Adrenal gland (tissue), 12 donors: ENCODE measurements around the gene PLEKHA5. TPM values are rescaled to one million over a fixed set of nuclear protein-coding genes. Genes with fewer than 3 reads are reported as not detected.
"Not testable (repeated sequence)": the region's sequence is repeated elsewhere in the genome, so short reads cannot be mapped to it uniquely, and the experiment has no call there.

Experiments used
- DNase-seq, 7 donors: peaks; one replicate each; pipeline ENCODE4 v3.0.0-alpha.2; 2019 to 2020
- H3K27ac ChIP-seq, 5 donors: fragments of 200-600 bp; sonication (generic) in 4 of 5; 1 replicate in 3 of 5; 2 replicates in 2 of 5; pipeline versions ENCODE4 v1.5.1 to v1.8.0; 2016 to 2020; ENCODE audit warnings: mild to moderate bottlenecking in 1 of 5
- H3K27me3 ChIP-seq: fragments of 200-600 bp; 2 replicates; pipeline ENCODE4 v1.8.0; 2021
- H3K36me3 ChIP-seq, 2 donors: fragments of 200-600 bp; replicated peaks in 1 of 2; 1 replicate in 1 of 2; 2 replicates in 1 of 2; pipeline versions ENCODE4 v1.5.1 to v1.8.0; 2018 to 2022
- H3K4me1 ChIP-seq, 2 donors: fragments of 200-600 bp; replicated peaks in 1 of 2; 1 replicate in 1 of 2; 2 replicates in 1 of 2; pipeline versions ENCODE4 v1.5.1 to v1.8.0; 2018 to 2021
- H3K4me3 ChIP-seq, 4 donors: fragments of 200-600 bp; sonication (generic) in 3 of 4; one replicate each; pipeline ENCODE4 v1.5.1; 2016 to 2018
- H3K9me3 ChIP-seq, 3 donors: fragments of 200-600 bp; sonication (generic) in 1 of 3; replicated peaks in 1 of 3; 1 replicate in 2 of 3; 2 replicates in 1 of 3; pipeline versions ENCODE4 v1.5.1 to v1.8.0; 2016 to 2021
- POLR2A ChIP-seq, 2 donors: fragments of 450-650 bp; IDR thresholded peaks; one replicate each; pipeline ENCODE4 v1.6.1; 2017; ENCODE audit warnings: antibody characterized with exemption in 2 of 2, mild to moderate bottlenecking in 2 of 2, moderate library complexity in 1 of 2
- WGBS, 4 donors: extraction: QIAGEN DNeasy Blood & Tissue Kit in 2 of 4; methylation state at CpG; one replicate each; pipeline versions ENCODE4 v1.1.5 to v1.1.7; 2013 to 2017; 5-methylcytosine and 5-hydroxymethylcytosine counted together
- intact Hi-C, 2 donors: fragments of 100-400 bp; cut with DNase I; formaldehyde crosslinking; loops; one replicate each; pipeline versions ENCODE4 v1.14.1 to v1.15.0; 2022 to 2023
- polyA plus RNA-seq, 3 donors: library from polyadenylated mRNA; stranded (reverse); fragments of 200-250 nt in 2 of 3; fragments of 350-450 nt in 1 of 3; fragmentation: Illumina TruSeq in 1 of 3; extraction: RNeasy Lipid Tissue Mini Kit (QIAGEN cat#74804) in 1 of 3; gene quantifications; one replicate each; pipeline ENCODE4 v1.2.3, GENCODE V29; 2013 to 2014
- total RNA-seq, 9 donors: library from RNA; depleted of rRNA in 4 of 9; stranded (reverse); fragments of >200 nt in 4 of 9; fragments of 120-200 nt in 1 of 9; fragmentation: NEBNext Ultra II Directional in 1 of 9; extraction: Animal tissue kit (Norgen Biotek cat#: 25700) in 1 of 9; gene quantifications; one replicate each; pipeline versions ENCODE4 v1.1.0 to v1.2.4, GENCODE V29; 2013 to 2023
- TF ChIP-seq, protein P1 (sequence below), 6 experiments: fragments of 450-650 bp in 4 of 6; fragments of 200-600 bp in 2 of 6; sonication (generic) in 1 of 6; IDR thresholded peaks; 1 replicate in 5 of 6; 2 replicates in 1 of 6; pipeline versions ENCODE4 v1.5.1 to v1.8.0; 2016 to 2021; ENCODE audit warnings: antibody characterized with exemption in 6 of 6, mild to moderate bottlenecking in 2 of 6, moderate library complexity in 1 of 6
- donor health status: healthy with polysubstance abuse.
- donor health status: Bipolar disorder and iron deficiency.
- donor health status: DM: yes; HTN: yes; CAD: no.
- donor health status: DM: no; HTN: no; CAD: no.
- donor health status: DM: no; HTN: no; CAD: no.
- donor health status: DM: yes; HTN: yes; CAD: no.

Gene PLEKHA5
- total and polyA plus RNA-seq, 12 donors, result 26.1 to 165 (median 95.7) TPM

DNA sequence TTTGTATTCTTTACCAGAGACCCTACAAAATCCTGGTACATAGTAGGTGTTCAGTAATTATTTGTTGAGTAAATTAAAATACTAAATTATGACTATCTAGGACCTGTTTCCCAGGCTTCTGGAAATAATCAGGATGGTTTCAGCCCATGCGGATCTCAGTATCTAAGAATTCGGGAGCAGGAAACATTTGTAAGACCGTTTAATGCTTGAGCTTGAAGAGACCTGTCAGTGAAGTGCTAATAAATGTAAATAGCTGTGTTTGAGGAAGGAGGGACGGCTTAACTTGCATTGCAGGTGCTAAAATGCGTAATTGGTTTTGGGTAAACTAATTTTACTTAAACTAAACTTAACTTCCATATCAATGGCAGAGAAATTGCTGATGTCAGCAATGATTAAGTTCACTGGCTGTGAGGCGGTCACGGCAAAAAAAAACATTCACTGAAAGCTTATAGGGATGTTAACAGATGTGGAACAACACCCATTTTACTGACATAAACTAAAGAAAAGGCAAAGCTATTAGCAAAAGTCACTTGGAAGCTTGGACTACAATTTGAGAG lies 281.2 kb downstream of the PLEKHA5 start:
- no peak for DNase-seq
- TF ChIP-seq, protein P1, sequence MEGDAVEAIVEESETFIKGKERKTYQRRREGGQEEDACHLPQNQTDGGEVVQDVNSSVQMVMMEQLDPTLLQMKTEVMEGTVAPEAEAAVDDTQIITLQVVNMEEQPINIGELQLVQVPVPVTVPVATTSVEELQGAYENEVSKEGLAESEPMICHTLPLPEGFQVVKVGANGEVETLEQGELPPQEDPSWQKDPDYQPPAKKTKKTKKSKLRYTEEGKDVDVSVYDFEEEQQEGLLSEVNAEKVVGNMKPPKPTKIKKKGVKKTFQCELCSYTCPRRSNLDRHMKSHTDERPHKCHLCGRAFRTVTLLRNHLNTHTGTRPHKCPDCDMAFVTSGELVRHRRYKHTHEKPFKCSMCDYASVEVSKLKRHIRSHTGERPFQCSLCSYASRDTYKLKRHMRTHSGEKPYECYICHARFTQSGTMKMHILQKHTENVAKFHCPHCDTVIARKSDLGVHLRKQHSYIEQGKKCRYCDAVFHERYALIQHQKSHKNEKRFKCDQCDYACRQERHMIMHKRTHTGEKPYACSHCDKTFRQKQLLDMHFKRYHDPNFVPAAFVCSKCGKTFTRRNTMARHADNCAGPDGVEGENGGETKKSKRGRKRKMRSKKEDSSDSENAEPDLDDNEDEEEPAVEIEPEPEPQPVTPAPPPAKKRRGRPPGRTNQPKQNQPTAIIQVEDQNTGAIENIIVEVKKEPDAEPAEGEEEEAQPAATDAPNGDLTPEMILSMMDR (IDR thresholded peaks at IDR 0.05), result no peak
- TF ChIP-seq POLR2A (IDR thresholded peaks at IDR 0.05), result no peak
- no peak overlapping the region for H3K27ac ChIP-seq
- no peaks in the 10 kb centered on the region for H3K4me1 ChIP-seq
- H3K36me3 ChIP-seq, result no peaks in the 10 kb centered on the region
- no peak overlapping the region for H3K4me3 ChIP-seq
- no peaks in the 10 kb centered on the region for H3K27me3 ChIP-seq
- 74 to 77% (median 76%) methylated on average over 7 of the region's 7 CpGs for WGBS, 4 donors
- H3K9me3 ChIP-seq, result no peaks in the 10 kb centered on the region
- intact Hi-C loops, result no loop called here

DNA sequence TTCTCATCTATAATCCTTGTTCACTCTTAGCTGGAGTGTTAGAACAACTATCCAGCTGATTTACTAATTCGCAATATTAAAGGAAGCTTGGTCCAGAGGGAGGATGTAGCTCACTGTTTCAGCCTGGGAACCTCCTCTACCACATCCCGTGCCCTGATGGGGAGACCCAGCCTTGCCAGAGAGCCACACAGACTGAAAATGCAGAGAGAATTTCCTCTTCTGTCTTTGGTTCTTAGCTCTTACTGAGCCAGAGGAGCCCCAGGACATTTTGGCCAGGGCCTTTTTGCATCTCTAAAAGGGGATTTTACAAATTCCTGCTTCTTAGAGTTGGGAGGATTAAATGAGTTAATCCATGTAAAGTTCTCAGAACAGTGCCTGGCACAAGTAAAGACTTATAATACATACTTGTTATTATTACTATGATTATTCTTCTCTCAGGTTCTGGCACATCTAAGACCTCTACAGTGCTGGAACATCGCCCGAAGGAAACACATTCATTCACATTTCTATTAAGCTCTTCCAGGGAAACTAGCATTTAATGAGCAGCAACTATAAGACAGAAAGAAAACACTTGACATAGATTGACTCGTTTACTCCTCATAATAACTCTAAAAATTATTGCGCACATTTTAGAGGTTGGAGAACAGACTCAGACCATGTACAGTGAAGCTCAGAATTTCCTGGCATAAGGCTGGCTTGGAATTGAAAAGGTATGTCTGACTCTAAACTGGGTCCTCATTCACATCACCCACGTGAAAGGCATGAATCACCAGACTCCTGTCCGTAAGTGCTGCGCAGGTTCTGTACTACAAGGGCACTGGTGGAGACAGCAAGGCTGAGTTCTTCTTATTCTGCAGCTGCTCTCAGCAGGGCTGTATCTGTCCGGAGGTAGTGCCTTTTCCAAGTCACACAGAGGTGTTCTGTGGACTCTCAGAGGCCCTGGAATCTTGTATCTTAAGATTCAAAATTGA lies 282.0 kb downstream of the PLEKHA5 start:
- H3K4me3 ChIP-seq, result no peak overlapping the region
- no peak for TF ChIP-seq POLR2A (IDR thresholded peaks at IDR 0.05)
- TF ChIP-seq, protein P1 (IDR thresholded peaks at IDR 0.05), result no peak
- no peaks in the 10 kb centered on the region for H3K36me3 ChIP-seq
- no peaks in the 10 kb centered on the region for H3K4me1 ChIP-seq
- no peaks in the 10 kb centered on the region for H3K27me3 ChIP-seq
- DNase-seq, result peak in 6 of 7 donors; percentile 22 to 58 (median 36)
- H3K9me3 ChIP-seq, result no peaks in the 10 kb centered on the region
- intact Hi-C loops, result no loop called here
- 65 to 84% (median 77%) methylated on average over 10 of the region's 10 CpGs for WGBS, 4 donors
- H3K27ac ChIP-seq, result no peak overlapping the region

DNA sequence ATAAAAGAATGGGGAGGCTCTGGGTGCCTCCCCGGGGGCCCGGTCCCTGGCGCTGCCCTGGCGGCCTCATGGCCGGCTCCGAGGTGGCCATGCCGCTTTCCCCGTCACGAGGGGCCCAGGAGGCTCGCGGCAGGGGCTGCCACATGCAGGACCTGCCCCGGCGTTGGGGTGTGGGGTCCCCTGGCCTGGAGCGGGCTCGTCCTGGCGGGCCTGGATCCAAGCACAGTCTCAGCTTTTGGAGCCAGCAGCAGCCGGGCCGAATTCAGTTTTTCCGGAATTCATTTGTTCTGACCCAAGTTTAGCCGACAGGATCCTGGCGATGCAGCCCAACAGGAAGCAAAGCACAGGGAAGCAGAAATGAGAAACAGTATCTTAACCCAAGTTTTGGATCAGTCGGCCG lies 283.3 kb downstream of the PLEKHA5 start:
- H3K36me3 ChIP-seq, result no peaks in the 10 kb centered on the region
- H3K27ac ChIP-seq, result no peak overlapping the region
- no peaks in the 10 kb centered on the region for H3K4me1 ChIP-seq
- H3K27me3 ChIP-seq, result no peaks in the 10 kb centered on the region
- 84 to 96% (median 90%) methylated on average over 16 to 23 of the region's 23 CpGs for WGBS, 4 donors
- no peaks in the 10 kb centered on the region for H3K9me3 ChIP-seq
- H3K4me3 ChIP-seq, result no peak overlapping the region
- no peak for DNase-seq
- TF ChIP-seq, protein P1 (IDR thresholded peaks at IDR 0.05), result no peak
- no peak for TF ChIP-seq POLR2A (IDR thresholded peaks at IDR 0.05)
- intact Hi-C loops, result no loop called here

GRCh38 chr12:19413582-19413981 lies 284.0 kb downstream of the PLEKHA5 start:
- not testable (repeated sequence) for H3K4me1 ChIP-seq, H3K27ac ChIP-seq

More at GRCh38 chr12:19413582-19413981, 284.0 kb downstream of the PLEKHA5 start:
- H3K9me3 ChIP-seq, DNase-seq, H3K36me3 ChIP-seq, intact Hi-C loops, H3K4me3 ChIP-seq, H3K27me3 ChIP-seq: not testable (repeated sequence)
- WGBS, 4 donors, result 88 to 96% (median 94%) methylated on average over 5 of the region's 5 CpGs
